ENCODE data around the gene DHPS.

DNA sequence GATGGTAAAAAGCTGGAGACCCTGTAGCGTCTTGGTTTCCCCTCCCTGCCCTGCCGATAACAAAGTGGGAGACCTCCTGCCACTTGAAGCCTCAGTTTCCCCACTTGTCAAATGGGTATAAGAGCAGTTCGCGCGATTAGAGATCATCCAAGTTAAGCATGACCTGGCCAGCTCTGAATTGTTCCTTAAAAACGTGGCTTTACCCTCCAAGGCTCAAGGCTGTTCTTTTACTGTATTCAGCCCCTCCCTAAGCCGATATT, 41.6 kb upstream of the DHPS start:
- no peak for TF ChIP-seq POLR2A (IDR thresholded peaks at IDR 0.05)
- TF ChIP-seq, protein P1, sequence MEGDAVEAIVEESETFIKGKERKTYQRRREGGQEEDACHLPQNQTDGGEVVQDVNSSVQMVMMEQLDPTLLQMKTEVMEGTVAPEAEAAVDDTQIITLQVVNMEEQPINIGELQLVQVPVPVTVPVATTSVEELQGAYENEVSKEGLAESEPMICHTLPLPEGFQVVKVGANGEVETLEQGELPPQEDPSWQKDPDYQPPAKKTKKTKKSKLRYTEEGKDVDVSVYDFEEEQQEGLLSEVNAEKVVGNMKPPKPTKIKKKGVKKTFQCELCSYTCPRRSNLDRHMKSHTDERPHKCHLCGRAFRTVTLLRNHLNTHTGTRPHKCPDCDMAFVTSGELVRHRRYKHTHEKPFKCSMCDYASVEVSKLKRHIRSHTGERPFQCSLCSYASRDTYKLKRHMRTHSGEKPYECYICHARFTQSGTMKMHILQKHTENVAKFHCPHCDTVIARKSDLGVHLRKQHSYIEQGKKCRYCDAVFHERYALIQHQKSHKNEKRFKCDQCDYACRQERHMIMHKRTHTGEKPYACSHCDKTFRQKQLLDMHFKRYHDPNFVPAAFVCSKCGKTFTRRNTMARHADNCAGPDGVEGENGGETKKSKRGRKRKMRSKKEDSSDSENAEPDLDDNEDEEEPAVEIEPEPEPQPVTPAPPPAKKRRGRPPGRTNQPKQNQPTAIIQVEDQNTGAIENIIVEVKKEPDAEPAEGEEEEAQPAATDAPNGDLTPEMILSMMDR (IDR thresholded peaks at IDR 0.05): no peak
